CD4-positive, alpha-beta T cell treated with Interleukin-4 for 1 hour (primary cell): ENCODE measurements around the gene KIF19.
"Not testable (repeated sequence)": the region's sequence is repeated elsewhere in the genome, so short reads cannot be mapped to it uniquely, and the experiment has no call there.

ENCODE experiments used
- DNase-seq, 2 donors: peaks; one replicate each; pipeline ENCODE4 v3.0.0-alpha.2; 2020 to 2022

The KIF19 gene

GRCh38 chr17:74325743-74326379, at the start of gene KIF19:
Gene KIF19 (plus strand): TSS chr17:74326226. CDS start chr17:74326350, 124 bp downstream.
- peak; percentile 43 to 62 for DNase-seq

- no peak for DNase-seq
Observed at GRCh38 chr17:74276541-74277009, 49.5 kb upstream of the KIF19 start.

- no peak for DNase-seq
Observed at GRCh38 chr17:74277935-74278334, 48.1 kb upstream of the KIF19 start.

GRCh38 chr17:74279617-74280016, 46.4 kb upstream of the KIF19 start:
- DNase-seq: not testable (repeated sequence)

- peak; percentile 79 to 83 for DNase-seq
Observed at GRCh38 chr17:74280093-74280513, 45.9 kb upstream of the KIF19 start.

GRCh38 chr17:74281799-74282198, 44.2 kb upstream of the KIF19 start:
- DNase-seq: no peak

- not testable (repeated sequence) for DNase-seq
Observed at GRCh38 chr17:74282274-74282586, 43.8 kb upstream of the KIF19 start.

- peak; percentile 68 to 83 for DNase-seq
Observed at GRCh38 chr17:74282587-74283370, 43.2 kb upstream of the KIF19 start.

GRCh38 chr17:74283371-74283673, 42.7 kb upstream of the KIF19 start:
- DNase-seq: no peak

- DNase-seq: no peak
Observed at GRCh38 chr17:74287031-74287602, 38.9 kb upstream of the KIF19 start.

- DNase-seq: no peak
Observed at GRCh38 chr17:74288785-74289184, 37.2 kb upstream of the KIF19 start.

GRCh38 chr17:74289688-74290087, 36.3 kb upstream of the KIF19 start:
- peak in 1 of 2 donors; percentile 14 for DNase-seq

- no peak for DNase-seq
Observed at GRCh38 chr17:74290340-74290739, 35.7 kb upstream of the KIF19 start.

GRCh38 chr17:74292495-74292894, 33.5 kb upstream of the KIF19 start:
- DNase-seq: no peak

- DNase-seq: no peak
Observed at GRCh38 chr17:74295625-74296547, 30.1 kb upstream of the KIF19 start.

- peak; percentile 59 to 60 for DNase-seq
Observed at GRCh38 chr17:74296548-74296936, 29.5 kb upstream of the KIF19 start.

GRCh38 chr17:74297941-74298340, 28.1 kb upstream of the KIF19 start:
- no peak for DNase-seq

GRCh38 chr17:74298778-74299177, 27.2 kb upstream of the KIF19 start:
- no peak for DNase-seq

- no peak for DNase-seq
Observed at GRCh38 chr17:74299226-74300009, 26.6 kb upstream of the KIF19 start.

- no peak for DNase-seq
Observed at GRCh38 chr17:74303305-74303704, 22.7 kb upstream of the KIF19 start.

GRCh38 chr17:74304184-74304583, 21.8 kb upstream of the KIF19 start:
- DNase-seq: no peak
